ENCODE data around the gene GLIPR1L1. TPM values are rescaled to one million over a fixed set of nuclear protein-coding genes. Genes with fewer than 3 reads are reported as not detected.

Gene GLIPR1L1
- total and polyA plus RNA-seq, 2 of the 8 experiments (the other 6 are each of a cell fraction or from before 2014, with no cell fraction given), result 1.2 to 1.7 TPM

GRCh38 chr12:75291014-75291413 lies 43.5 kb upstream of the GLIPR1L1 start:
- no peaks in the 10 kb centered on the region for H3K79me1 ChIP-seq (ENCODE audit: low read depth, low read length)
- H4K8ac ChIP-seq (ENCODE audit: extremely low read depth, insufficient read depth, low read length), result no peak overlapping the region
- H3K36me3 ChIP-seq (ENCODE audit: control insufficient read depth in 2 of 4, insufficient read depth in 4 of 4, low read length in 3 of 4), result no peaks in the 10 kb centered on the region
- H3K18ac ChIP-seq (ENCODE audit: extremely low read depth, low read length), result no peak overlapping the region
- no peak overlapping the region for H2BK15ac ChIP-seq (ENCODE audit: low read length)
- no peak overlapping the region for H2AK5ac ChIP-seq (ENCODE audit: low read depth, low read length)
- H2BK12ac ChIP-seq (ENCODE audit: low read depth, low read length), result no peak overlapping the region
- H3K14ac ChIP-seq (ENCODE audit: insufficient read length), result no peak overlapping the region
- no peak overlapping the region for H2BK5ac ChIP-seq (ENCODE audit: low read depth, low read length)
- WGBS, 2 experiments (ENCODE audit: extremely low coverage in 1 of 2, insufficient coverage in 1 of 2, insufficient read length in 1 of 2, insufficient replicate concordance in 2 of 2, low coverage in 1 of 2, low lambda C conversion rate in 2 of 2, missing lambda C conversion rate in 1 of 2), result 85% methylated on average over 1 of the region's 1 CpG; no CpG with 5 or more reads in 1 of the 2 experiments
- no peak overlapping the region for H3K4me3 ChIP-seq (ENCODE audit: extremely low read depth in 1 of 4, insufficient read depth in 2 of 4, low read depth in 3 of 4, low read length in 4 of 4)
- no peak overlapping the region for H3K23ac ChIP-seq (ENCODE audit: insufficient read length)
- DNase-seq (ENCODE audit: low read depth in 1 of 2, low spot score in 2 of 2) (no peak), FAIRE-seq (no peak)
- POLR2A ChIA-PET (ENCODE audit: partially characterized antibody), result no interaction called here
- no peak overlapping the region for H4K91ac ChIP-seq (replicated peaks; ENCODE audit: insufficient read length, low read length)
- no peak overlapping the region for H3K27ac ChIP-seq (ENCODE audit: low read depth, low read length)
- CTCF ChIA-PET (ENCODE audit: partially characterized antibody), result no interaction called here
- H3K9me3 ChIP-seq (ENCODE audit: insufficient read depth in 2 of 2, low read depth in 1 of 2, low read length in 1 of 2), result no peaks in the 10 kb centered on the region
- peaks cover 0 to 5% (median 2%) of the 10 kb centered on the region in 4 experiments; a peak in 2 of 7 replicates for H3K4me1 ChIP-seq (replicated peaks in 1 of 4; ENCODE audit: control insufficient read depth in 3 of 4, insufficient read depth in 4 of 4, low read length in 3 of 4)
- no peaks in the 10 kb centered on the region for H3K27me3 ChIP-seq (replicated peaks in 1 of 4; ENCODE audit: control insufficient read depth in 3 of 4, extremely low read depth in 1 of 4, insufficient read depth in 3 of 4, low read length in 3 of 4)
- no peak overlapping the region for H2BK120ac ChIP-seq (replicated peaks; ENCODE audit: low read depth, low read length)
- no peak overlapping the region for H4K5ac ChIP-seq (ENCODE audit: insufficient read length, low read depth, low read length)
- H3K9ac ChIP-seq (replicated peaks in 1 of 4; ENCODE audit: extremely low read depth in 1 of 4, low read depth in 3 of 4, low read length in 3 of 4), result no peak overlapping the region
- no peak overlapping the region for H3K56ac ChIP-seq (replicated peaks; ENCODE audit: insufficient read length, low read depth, low read length)
- H3K4me2 ChIP-seq (ENCODE audit: insufficient read depth in 1 of 2, low read depth in 2 of 2, low read length in 2 of 2), result no peak overlapping the region
- no peaks in the 10 kb centered on the region for H4K20me1 ChIP-seq (replicated peaks in 1 of 2; ENCODE audit: control insufficient read depth in 1 of 2, insufficient read depth in 2 of 2, low read length in 2 of 2)
- H3K23me2 ChIP-seq (ENCODE audit: low read depth, low read length), result no peaks in the 10 kb centered on the region
- no peak overlapping the region for H3K4ac ChIP-seq (replicated peaks; ENCODE audit: insufficient read length, low read depth, low read length)
- H2AFZ ChIP-seq (ENCODE audit: low read length), result no peak overlapping the region
- H2BK20ac ChIP-seq (ENCODE audit: low read length), result no peak overlapping the region
- no peaks in the 10 kb centered on the region for H3K79me2 ChIP-seq (ENCODE audit: control insufficient read depth in 1 of 2, insufficient read depth in 2 of 2, low read length in 2 of 2)
- TF ChIP-seq YY1 (IDR thresholded peaks at IDR 0.05; ENCODE audit: low read depth, low read length) (no peak), ASH2L (IDR thresholded peaks at IDR 0.05; ENCODE audit: low read length) (no peak), JUND (IDR thresholded peaks at IDR 0.05; ENCODE audit: low read length) (no peak), HDAC2 (IDR thresholded peaks at IDR 0.05; ENCODE audit: borderline replicate concordance in 1 of 2, low read depth in 2 of 2, low read length in 2 of 2) (no peak), POU5F1 (IDR thresholded peaks at IDR 0.05; ENCODE audit: low read depth, low read length) (no peak), PHF8 (conservative IDR thresholded peaks at IDR 0.05; ENCODE audit: low read depth, low read length) (no peak), SIRT6 (IDR thresholded peaks at IDR 0.05; ENCODE audit: low read length) (no peak), ATF2 (IDR thresholded peaks at IDR 0.05; ENCODE audit: low read length) (no peak), CREB1 (IDR thresholded peaks at IDR 0.05) (no peak), SIX5 (IDR thresholded peaks at IDR 0.05; ENCODE audit: low read depth, low read length) (no peak)
